ENCODE data around the gene FPR2.

GRCh38 chr19:51786646-51787494, 25.9 kb downstream of the FPR2 start:
- TF ChIP-seq POLR2AphosphoS5 (IDR thresholded peaks at IDR 0.05; ENCODE audit: insufficient read depth, low read depth, low read length) = no peak
- no peak for TF ChIP-seq MYC (IDR thresholded peaks at IDR 0.05; ENCODE audit: low read depth, low read length)
- TF ChIP-seq, protein P1, sequence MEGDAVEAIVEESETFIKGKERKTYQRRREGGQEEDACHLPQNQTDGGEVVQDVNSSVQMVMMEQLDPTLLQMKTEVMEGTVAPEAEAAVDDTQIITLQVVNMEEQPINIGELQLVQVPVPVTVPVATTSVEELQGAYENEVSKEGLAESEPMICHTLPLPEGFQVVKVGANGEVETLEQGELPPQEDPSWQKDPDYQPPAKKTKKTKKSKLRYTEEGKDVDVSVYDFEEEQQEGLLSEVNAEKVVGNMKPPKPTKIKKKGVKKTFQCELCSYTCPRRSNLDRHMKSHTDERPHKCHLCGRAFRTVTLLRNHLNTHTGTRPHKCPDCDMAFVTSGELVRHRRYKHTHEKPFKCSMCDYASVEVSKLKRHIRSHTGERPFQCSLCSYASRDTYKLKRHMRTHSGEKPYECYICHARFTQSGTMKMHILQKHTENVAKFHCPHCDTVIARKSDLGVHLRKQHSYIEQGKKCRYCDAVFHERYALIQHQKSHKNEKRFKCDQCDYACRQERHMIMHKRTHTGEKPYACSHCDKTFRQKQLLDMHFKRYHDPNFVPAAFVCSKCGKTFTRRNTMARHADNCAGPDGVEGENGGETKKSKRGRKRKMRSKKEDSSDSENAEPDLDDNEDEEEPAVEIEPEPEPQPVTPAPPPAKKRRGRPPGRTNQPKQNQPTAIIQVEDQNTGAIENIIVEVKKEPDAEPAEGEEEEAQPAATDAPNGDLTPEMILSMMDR (IDR thresholded peaks at IDR 0.05; ENCODE audit: extremely low read depth in 1 of 2, insufficient read depth in 1 of 2, low read depth in 1 of 2, low read length in 2 of 2) = no peak
- TF ChIP-seq POLR2A (IDR thresholded peaks at IDR 0.05; ENCODE audit: low read depth, low read length) = no peak
- no peak for TF ChIP-seq MAX (IDR thresholded peaks at IDR 0.05; ENCODE audit: insufficient read depth, insufficient read length)
- TF ChIP-seq FOS (IDR thresholded peaks at IDR 0.05; ENCODE audit: borderline replicate concordance, insufficient read depth, low read length) = no peak
- TF ChIP-seq EZH2 (IDR thresholded peaks at IDR 0.05; ENCODE audit: borderline replicate concordance, low read depth, low read length, severe bottlenecking) = no peak
- no peak for TF ChIP-seq GATA2 (IDR thresholded peaks at IDR 0.05; ENCODE audit: insufficient read depth, insufficient read length, low read depth, low read length)

Measured in endothelial cell of umbilical vein (primary cell).